NCI-H2081 (cell line): ENCODE results near the gene WDR86.

ENCODE experiments used
- DNase-seq, 2 experiments: peaks; one replicate each; lab custom pipeline; 2025; lab: John Stamatoyannopoulos, UW

The WDR86 gene

GRCh38 chr7:151439855-151440798 lies 30.3 kb upstream of the WDR86 start, which contains the start of gene CRYGN:
Gene CRYGN, minus strand, starts transcription at chr7:151440141. Its CDS starts 224 bp downstream, at chr7:151439917.
- no peak for DNase-seq

- DNase-seq, result no peak
These were observed 29.2 kb upstream of the WDR86 start for GRCh38 chr7:151438864-151439601.

GRCh38 chr7:151437866-151438516 lies 28.2 kb upstream of the WDR86 start:
- no peak for DNase-seq

GRCh38 chr7:151437159-151437553 lies 27.3 kb upstream of the WDR86 start:
- no peak for DNase-seq

GRCh38 chr7:151436446-151437158 lies 26.8 kb upstream of the WDR86 start:
- no peak for DNase-seq

- no peak for DNase-seq
These were observed 26.1 kb upstream of the WDR86 start for GRCh38 chr7:151435971-151436370.

GRCh38 chr7:151435103-151435916 lies 25.5 kb upstream of the WDR86 start:
- no peak for DNase-seq

- no peak for DNase-seq
These were observed 24.7 kb upstream of the WDR86 start for GRCh38 chr7:151434549-151434948.

GRCh38 chr7:151433721-151434400 lies 24.0 kb upstream of the WDR86 start:
- DNase-seq, result no peak

GRCh38 chr7:151432658-151433521 lies 23.1 kb upstream of the WDR86 start:
- DNase-seq, result no peak

- DNase-seq, result no peak
These were observed 22.0 kb upstream of the WDR86 start for GRCh38 chr7:151431768-151432311.

- DNase-seq, result no peak
These were observed 21.5 kb upstream of the WDR86 start for GRCh38 chr7:151431281-151431767.

- DNase-seq, result no peak
These were observed 20.8 kb upstream of the WDR86 start for GRCh38 chr7:151430391-151431205.

- DNase-seq, result peak; percentile 55 to 68
These were observed 19.9 kb upstream of the WDR86 start for GRCh38 chr7:151429560-151430331.

GRCh38 chr7:151429237-151429559 lies 19.4 kb upstream of the WDR86 start:
- no peak for DNase-seq

GRCh38 chr7:151428378-151429236 lies 18.8 kb upstream of the WDR86 start:
- DNase-seq, result no peak
